HEK293 (cell line): ENCODE measurements around the gene SLK.

Experiments
- BCL11B ChIP-seq: fragments of 450-650 bp; formaldehyde crosslinking; IDR thresholded peaks from 2 replicates; pipeline ENCODE4 v1.5.1; 2016; ENCODE audit warnings: low read depth, missing biosample characterization, missing genetic modification characterization
- GLI4 ChIP-seq: fragments of 450-650 bp; formaldehyde crosslinking; IDR thresholded peaks from 2 replicates; pipeline ENCODE4 v1.5.1; 2016; ENCODE audit warnings: missing biosample characterization, missing genetic modification characterization
- OSR2 ChIP-seq: fragments of 450-650 bp; formaldehyde crosslinking; IDR thresholded peaks from 2 replicates; pipeline ENCODE4 v1.5.1; 2016; ENCODE audit warnings: missing biosample characterization, missing genetic modification characterization
- SP3 ChIP-seq: fragments of 450-650 bp; formaldehyde crosslinking; IDR thresholded peaks from 2 replicates; pipeline ENCODE4 v1.5.1; 2016; ENCODE audit warnings: missing biosample characterization, missing genetic modification characterization
- YY2 ChIP-seq: fragments of 450-650 bp; formaldehyde crosslinking; IDR thresholded peaks from 2 replicates; pipeline ENCODE4 v1.5.1; 2016; ENCODE audit warnings: missing biosample characterization, missing genetic modification characterization
- ZBTB17 ChIP-seq: fragments of 450-650 bp; formaldehyde crosslinking; IDR thresholded peaks from 2 replicates; pipeline ENCODE4 v1.5.1; 2016; ENCODE audit warnings: missing biosample characterization, missing genetic modification characterization
- ZBTB21 ChIP-seq: fragments of 450-650 bp; formaldehyde crosslinking; IDR thresholded peaks from 2 replicates; pipeline ENCODE4 v1.5.1; 2017; ENCODE audit warnings: missing biosample characterization, missing genetic modification characterization
- ZBTB7A ChIP-seq: fragments of 450-650 bp; formaldehyde crosslinking; IDR thresholded peaks from 2 replicates; pipeline ENCODE4 v1.5.1; 2016; ENCODE audit warnings: low read depth, missing biosample characterization, missing genetic modification characterization
- ZNF132 ChIP-seq: fragments of 450-650 bp; formaldehyde crosslinking; IDR thresholded peaks from 2 replicates; pipeline ENCODE4 v1.5.1; 2017; ENCODE audit warnings: missing biosample characterization, missing genetic modification characterization, borderline replicate concordance
- ZNF146 ChIP-seq: fragments of 450-650 bp; formaldehyde crosslinking; IDR thresholded peaks from 2 replicates; pipeline ENCODE4 v1.5.1; 2016; ENCODE audit warnings: missing biosample characterization, missing genetic modification characterization
- ZNF16 ChIP-seq: fragments of 450-650 bp; formaldehyde crosslinking; IDR thresholded peaks from 2 replicates; pipeline ENCODE4 v1.5.1; 2016; ENCODE audit warnings: low read depth, missing biosample characterization, missing genetic modification characterization
- ZNF19 ChIP-seq: fragments of 450-650 bp; formaldehyde crosslinking; IDR thresholded peaks from 2 replicates; pipeline ENCODE4; 2016; ENCODE audit warnings: missing biosample characterization, missing genetic modification characterization, low read depth
- ZNF221 ChIP-seq: fragments of 450-650 bp; formaldehyde crosslinking; IDR thresholded peaks from 2 replicates; pipeline ENCODE4 v1.5.1; 2017; ENCODE audit warnings: missing biosample characterization, missing genetic modification characterization, borderline replicate concordance
- ZNF274 ChIP-seq, 2 experiments: fragments of 200-500 bp in 1 of 2; fragments of 450-650 bp in 1 of 2; sonication (Bioruptor generic) in 1 of 2; formaldehyde crosslinking in 1 of 2; IDR thresholded peaks; 2 replicates each; pipeline versions ENCODE4 v1.5.1 to v1.6.1; 2014 to 2016; ENCODE audit warnings: borderline replicate concordance in 1 of 2, inconsistent platforms in 1 of 2, low read length in 1 of 2, missing biosample characterization in 1 of 2, missing genetic modification characterization in 1 of 2
- ZNF292 ChIP-seq: fragments of 450-650 bp; formaldehyde crosslinking; IDR thresholded peaks from 2 replicates; pipeline ENCODE4 v1.5.1; 2016; ENCODE audit warnings: low read depth, missing biosample characterization, missing genetic modification characterization, borderline replicate concordance
- ZNF311 ChIP-seq: fragments of 450-650 bp; formaldehyde crosslinking; IDR thresholded peaks from 2 replicates; pipeline ENCODE4 v1.5.1; 2017; ENCODE audit warnings: missing biosample characterization, missing genetic modification characterization, borderline replicate concordance
- ZNF354C ChIP-seq: fragments of 450-650 bp; formaldehyde crosslinking; IDR thresholded peaks from 2 replicates; pipeline ENCODE4 v1.5.1; 2016; ENCODE audit warnings: missing biosample characterization, missing genetic modification characterization, low read depth, borderline replicate concordance
- ZNF366 ChIP-seq: fragments of 450-650 bp; formaldehyde crosslinking; conservative IDR thresholded peaks from 2 replicates; pipeline ENCODE4 v1.5.1; 2016; ENCODE audit warnings: missing biosample characterization, missing genetic modification characterization
- ZNF394 ChIP-seq: fragments of 450-650 bp; formaldehyde crosslinking; IDR thresholded peaks from 2 replicates; pipeline ENCODE4 v1.5.1; 2016; ENCODE audit warnings: missing biosample characterization, missing genetic modification characterization, mild to moderate bottlenecking, moderate library complexity, borderline replicate concordance
- ZNF404 ChIP-seq: fragments of 450-650 bp; formaldehyde crosslinking; IDR thresholded peaks from 2 replicates; pipeline ENCODE4 v1.5.1; 2017; ENCODE audit warnings: missing biosample characterization, missing genetic modification characterization
- ZNF529 ChIP-seq: fragments of 450-650 bp; formaldehyde crosslinking; IDR thresholded peaks from 2 replicates; pipeline ENCODE4 v1.5.1; 2017; ENCODE audit warnings: missing genetic modification characterization, missing biosample characterization; ENCODE audit not compliant: insufficient replicate concordance
- ZNF623 ChIP-seq: fragments of 450-650 bp; formaldehyde crosslinking; IDR thresholded peaks from 2 replicates; pipeline ENCODE4 v1.5.1; 2016; ENCODE audit warnings: missing biosample characterization, missing genetic modification characterization
- ZNF626 ChIP-seq: fragments of 450-650 bp; sonication (Bioruptor Pico); formaldehyde crosslinking; IDR thresholded peaks from 2 replicates; pipeline ENCODE4 v1.5.1; 2018; ENCODE audit warnings: missing biosample characterization, missing genetic modification characterization, inconsistent platforms
- ZNF707 ChIP-seq: fragments of 450-650 bp; formaldehyde crosslinking; IDR thresholded peaks from 2 replicates; pipeline ENCODE4 v1.5.1; 2016; ENCODE audit warnings: missing biosample characterization, missing genetic modification characterization
- TF ChIP-seq, protein P1 (sequence below): sonication (generic); formaldehyde crosslinking; IDR thresholded peaks from 2 replicates; pipeline ENCODE4 v1.8.1; 2022; ENCODE audit warnings: mild to moderate bottlenecking, moderate library complexity, missing genetic modification reagents
- TF ChIP-seq, protein P2 (sequence below): fragments of 450-650 bp; formaldehyde crosslinking; IDR thresholded peaks from 2 replicates; pipeline ENCODE4 v1.5.1; 2017; ENCODE audit warnings: missing biosample characterization, missing genetic modification characterization
- TF ChIP-seq, protein P3 (sequence below): fragments of 450-650 bp; formaldehyde crosslinking; IDR thresholded peaks from 2 replicates; pipeline ENCODE4 v1.5.1; 2016; ENCODE audit warnings: missing biosample characterization, missing genetic modification characterization
- TF ChIP-seq, protein P4 (sequence below): fragments of 450-650 bp; formaldehyde crosslinking; IDR thresholded peaks from 2 replicates; pipeline ENCODE4 v1.5.1; 2016; ENCODE audit warnings: missing biosample characterization, missing genetic modification characterization
- TF ChIP-seq, protein P5 (sequence below): fragments of 450-650 bp; formaldehyde crosslinking; IDR thresholded peaks from 2 replicates; pipeline ENCODE4 v1.5.1; 2016; ENCODE audit warnings: missing biosample characterization, missing genetic modification characterization

SLK gene

DNA sequence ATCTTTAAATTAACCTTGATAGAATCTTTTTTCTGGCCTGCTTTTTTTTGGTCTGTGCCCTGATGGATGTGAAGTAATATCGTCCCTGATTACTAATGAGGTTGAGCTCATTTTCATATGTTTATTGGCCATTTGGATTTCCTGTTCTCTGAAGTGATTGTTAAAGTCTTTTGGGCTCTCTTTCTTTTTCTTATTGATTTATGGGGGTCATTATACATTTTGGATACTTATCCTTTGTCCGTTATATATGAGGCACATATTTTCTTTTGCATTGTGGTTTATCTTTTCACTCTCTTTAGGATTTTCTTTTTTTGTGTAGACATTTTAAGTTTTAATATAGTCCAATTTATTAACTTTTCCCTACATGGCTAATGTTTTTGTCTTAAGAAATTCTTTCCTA lies 12.6 kb downstream of the SLK start (continued):
- peak; percentile 73 for TF ChIP-seq OSR2 (tag by site-specific recombination)
- TF ChIP-seq ZNF19 (tag by site-specific recombination), result no peak
- no peak for TF ChIP-seq YY2 (tag by site-specific recombination)
- no peak for TF ChIP-seq ZNF274 (IDR thresholded peaks at IDR 0.05; ENCODE audit: low read length)
- no peak for TF ChIP-seq ZNF274 (tag by site-specific recombination; IDR thresholded peaks at IDR 0.05; ENCODE audit: borderline replicate concordance)
- TF ChIP-seq ZNF311 (tag by site-specific recombination), result no peak
- no peak for TF ChIP-seq ZNF292
- no peak for TF ChIP-seq ZNF623 (tag by site-specific recombination)
- TF ChIP-seq, protein P1, sequence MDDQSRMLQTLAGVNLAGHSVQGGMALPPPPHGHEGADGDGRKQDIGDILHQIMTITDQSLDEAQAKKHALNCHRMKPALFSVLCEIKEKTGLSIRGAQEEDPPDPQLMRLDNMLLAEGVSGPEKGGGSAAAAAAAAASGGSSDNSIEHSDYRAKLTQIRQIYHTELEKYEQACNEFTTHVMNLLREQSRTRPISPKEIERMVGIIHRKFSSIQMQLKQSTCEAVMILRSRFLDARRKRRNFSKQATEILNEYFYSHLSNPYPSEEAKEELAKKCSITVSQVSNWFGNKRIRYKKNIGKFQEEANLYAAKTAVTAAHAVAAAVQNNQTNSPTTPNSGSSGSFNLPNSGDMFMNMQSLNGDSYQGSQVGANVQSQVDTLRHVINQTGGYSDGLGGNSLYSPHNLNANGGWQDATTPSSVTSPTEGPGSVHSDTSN (CRISPR knock-in tag), result no peak
- 0 out of 2 replicates have a peak, but pooled peaks have one; percentile 53 for TF ChIP-seq BCL11B (tag by site-specific recombination)
- no peak for TF ChIP-seq ZNF16 (tag by site-specific recombination)
- TF ChIP-seq ZNF132 (tag by site-specific recombination), result no peak
- TF ChIP-seq, protein P2, sequence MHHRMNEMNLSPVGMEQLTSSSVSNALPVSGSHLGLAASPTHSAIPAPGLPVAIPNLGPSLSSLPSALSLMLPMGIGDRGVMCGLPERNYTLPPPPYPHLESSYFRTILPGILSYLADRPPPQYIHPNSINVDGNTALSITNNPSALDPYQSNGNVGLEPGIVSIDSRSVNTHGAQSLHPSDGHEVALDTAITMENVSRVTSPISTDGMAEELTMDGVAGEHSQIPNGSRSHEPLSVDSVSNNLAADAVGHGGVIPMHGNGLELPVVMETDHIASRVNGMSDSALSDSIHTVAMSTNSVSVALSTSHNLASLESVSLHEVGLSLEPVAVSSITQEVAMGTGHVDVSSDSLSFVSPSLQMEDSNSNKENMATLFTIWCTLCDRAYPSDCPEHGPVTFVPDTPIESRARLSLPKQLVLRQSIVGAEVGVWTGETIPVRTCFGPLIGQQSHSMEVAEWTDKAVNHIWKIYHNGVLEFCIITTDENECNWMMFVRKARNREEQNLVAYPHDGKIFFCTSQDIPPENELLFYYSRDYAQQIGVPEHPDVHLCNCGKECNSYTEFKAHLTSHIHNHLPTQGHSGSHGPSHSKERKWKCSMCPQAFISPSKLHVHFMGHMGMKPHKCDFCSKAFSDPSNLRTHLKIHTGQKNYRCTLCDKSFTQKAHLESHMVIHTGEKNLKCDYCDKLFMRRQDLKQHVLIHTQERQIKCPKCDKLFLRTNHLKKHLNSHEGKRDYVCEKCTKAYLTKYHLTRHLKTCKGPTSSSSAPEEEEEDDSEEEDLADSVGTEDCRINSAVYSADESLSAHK (tag by site-specific recombination), result peak; percentile 49
- TF ChIP-seq ZNF707 (tag by site-specific recombination), result no peak
- peak; percentile 80 for TF ChIP-seq ZBTB17 (tag by site-specific recombination)
- TF ChIP-seq ZNF404 (tag by site-specific recombination), result no peak
- no peak for TF ChIP-seq ZBTB7A (tag by site-specific recombination)
- no peak for TF ChIP-seq GLI4 (tag by site-specific recombination)
- TF ChIP-seq, protein P3, sequence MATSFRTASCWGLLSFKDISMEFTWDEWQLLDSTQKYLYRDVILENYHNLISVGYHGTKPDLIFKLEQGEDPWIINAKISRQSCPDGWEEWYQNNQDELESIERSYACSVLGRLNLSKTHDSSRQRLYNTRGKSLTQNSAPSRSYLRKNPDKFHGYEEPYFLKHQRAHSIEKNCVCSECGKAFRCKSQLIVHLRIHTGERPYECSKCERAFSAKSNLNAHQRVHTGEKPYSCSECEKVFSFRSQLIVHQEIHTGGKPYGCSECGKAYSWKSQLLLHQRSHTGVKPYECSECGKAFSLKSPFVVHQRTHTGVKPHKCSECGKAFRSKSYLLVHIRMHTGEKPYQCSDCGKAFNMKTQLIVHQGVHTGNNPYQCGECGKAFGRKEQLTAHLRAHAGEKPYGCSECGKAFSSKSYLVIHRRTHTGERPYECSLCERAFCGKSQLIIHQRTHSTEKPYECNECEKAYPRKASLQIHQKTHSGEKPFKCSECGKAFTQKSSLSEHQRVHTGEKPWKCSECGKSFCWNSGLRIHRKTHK (tag by site-specific recombination), result no peak
- TF ChIP-seq ZNF354C (tag by site-specific recombination), result no peak
- no peak for TF ChIP-seq ZBTB21 (tag by site-specific recombination)
- TF ChIP-seq ZNF146 (tag by site-specific recombination), result no peak
- TF ChIP-seq, protein P4, sequence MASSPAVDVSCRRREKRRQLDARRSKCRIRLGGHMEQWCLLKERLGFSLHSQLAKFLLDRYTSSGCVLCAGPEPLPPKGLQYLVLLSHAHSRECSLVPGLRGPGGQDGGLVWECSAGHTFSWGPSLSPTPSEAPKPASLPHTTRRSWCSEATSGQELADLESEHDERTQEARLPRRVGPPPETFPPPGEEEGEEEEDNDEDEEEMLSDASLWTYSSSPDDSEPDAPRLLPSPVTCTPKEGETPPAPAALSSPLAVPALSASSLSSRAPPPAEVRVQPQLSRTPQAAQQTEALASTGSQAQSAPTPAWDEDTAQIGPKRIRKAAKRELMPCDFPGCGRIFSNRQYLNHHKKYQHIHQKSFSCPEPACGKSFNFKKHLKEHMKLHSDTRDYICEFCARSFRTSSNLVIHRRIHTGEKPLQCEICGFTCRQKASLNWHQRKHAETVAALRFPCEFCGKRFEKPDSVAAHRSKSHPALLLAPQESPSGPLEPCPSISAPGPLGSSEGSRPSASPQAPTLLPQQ (tag by site-specific recombination), result no peak
- TF ChIP-seq ZNF366, result peak; percentile 61
- TF ChIP-seq, protein P5, sequence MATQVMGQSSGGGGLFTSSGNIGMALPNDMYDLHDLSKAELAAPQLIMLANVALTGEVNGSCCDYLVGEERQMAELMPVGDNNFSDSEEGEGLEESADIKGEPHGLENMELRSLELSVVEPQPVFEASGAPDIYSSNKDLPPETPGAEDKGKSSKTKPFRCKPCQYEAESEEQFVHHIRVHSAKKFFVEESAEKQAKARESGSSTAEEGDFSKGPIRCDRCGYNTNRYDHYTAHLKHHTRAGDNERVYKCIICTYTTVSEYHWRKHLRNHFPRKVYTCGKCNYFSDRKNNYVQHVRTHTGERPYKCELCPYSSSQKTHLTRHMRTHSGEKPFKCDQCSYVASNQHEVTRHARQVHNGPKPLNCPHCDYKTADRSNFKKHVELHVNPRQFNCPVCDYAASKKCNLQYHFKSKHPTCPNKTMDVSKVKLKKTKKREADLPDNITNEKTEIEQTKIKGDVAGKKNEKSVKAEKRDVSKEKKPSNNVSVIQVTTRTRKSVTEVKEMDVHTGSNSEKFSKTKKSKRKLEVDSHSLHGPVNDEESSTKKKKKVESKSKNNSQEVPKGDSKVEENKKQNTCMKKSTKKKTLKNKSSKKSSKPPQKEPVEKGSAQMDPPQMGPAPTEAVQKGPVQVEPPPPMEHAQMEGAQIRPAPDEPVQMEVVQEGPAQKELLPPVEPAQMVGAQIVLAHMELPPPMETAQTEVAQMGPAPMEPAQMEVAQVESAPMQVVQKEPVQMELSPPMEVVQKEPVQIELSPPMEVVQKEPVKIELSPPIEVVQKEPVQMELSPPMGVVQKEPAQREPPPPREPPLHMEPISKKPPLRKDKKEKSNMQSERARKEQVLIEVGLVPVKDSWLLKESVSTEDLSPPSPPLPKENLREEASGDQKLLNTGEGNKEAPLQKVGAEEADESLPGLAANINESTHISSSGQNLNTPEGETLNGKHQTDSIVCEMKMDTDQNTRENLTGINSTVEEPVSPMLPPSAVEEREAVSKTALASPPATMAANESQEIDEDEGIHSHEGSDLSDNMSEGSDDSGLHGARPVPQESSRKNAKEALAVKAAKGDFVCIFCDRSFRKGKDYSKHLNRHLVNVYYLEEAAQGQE (tag by site-specific recombination), result no peak
- TF ChIP-seq SP3 (tag by site-specific recombination), result no peak
- no peak for TF ChIP-seq ZNF529
- no peak for TF ChIP-seq ZNF394
- TF ChIP-seq ZNF626 (tag by site-specific recombination), result no peak
- TF ChIP-seq ZNF221, result no peak
